Activated CD4-positive, CD25-positive, alpha-beta regulatory T cell (primary cell): ENCODE data around the gene SLC39A6.
"Not testable (repeated sequence)": the region's sequence is repeated elsewhere in the genome, so short reads cannot be mapped to it uniquely, and the experiment has no call there.

Source experiments
- DNase-seq, 4 experiments: peaks; one replicate each; lab custom pipeline; 2025; lab: John Stamatoyannopoulos, UW

Gene SLC39A6

GRCh38 chr18:36135264-36135663 is 6.1 kb upstream of the SLC39A6 start:
- no peak for DNase-seq

- no peak for DNase-seq
Observed at GRCh38 chr18:36132756-36133155, 3.6 kb upstream of the SLC39A6 start.

- no peak for DNase-seq
Observed at GRCh38 chr18:36131692-36132483, 2.7 kb upstream of the SLC39A6 start.

GRCh38 chr18:36130883-36131653 is 1.9 kb upstream of the SLC39A6 start:
- DNase-seq: no peak

- DNase-seq: no peak
Observed at GRCh38 chr18:36130039-36130831, 1.1 kb upstream of the SLC39A6 start.

- peak in 1 of 4 experiments; percentile 43 for DNase-seq
Observed at GRCh38 chr18:36128907-36129299, 237 bp downstream of the SLC39A6 start.

- DNase-seq: no peak
Observed at GRCh38 chr18:36128530-36128870, 640 bp downstream of the SLC39A6 start.

- no peak for DNase-seq
Observed at GRCh38 chr18:36127836-36128529, 1.2 kb downstream of the SLC39A6 start.

- no peak for DNase-seq
Observed at GRCh38 chr18:36126668-36127067, 2.5 kb downstream of the SLC39A6 start.

- no peak for DNase-seq
Observed at GRCh38 chr18:36124841-36125240, 4.3 kb downstream of the SLC39A6 start.

- DNase-seq: no peak
Observed at GRCh38 chr18:36120297-36120696, 8.8 kb downstream of the SLC39A6 start.

GRCh38 chr18:36116771-36117170 is 12.4 kb downstream of the SLC39A6 start:
- DNase-seq: not testable (repeated sequence)

GRCh38 chr18:36114738-36115137 is 14.4 kb downstream of the SLC39A6 start:
- DNase-seq: no peak

- no peak for DNase-seq
Observed at GRCh38 chr18:36114251-36114650, 14.9 kb downstream of the SLC39A6 start.

- no peak for DNase-seq
Observed at GRCh38 chr18:36112302-36112701, 16.8 kb downstream of the SLC39A6 start.

GRCh38 chr18:36109737-36110136 is 19.4 kb downstream of the SLC39A6 start:
- no peak for DNase-seq

- DNase-seq: no peak
Observed at GRCh38 chr18:36108601-36109000, 20.5 kb downstream of the SLC39A6 start.

GRCh38 chr18:36108196-36108595 is 20.9 kb downstream of the SLC39A6 start:
- no peak for DNase-seq

GRCh38 chr18:36107477-36107876 is 21.7 kb downstream of the SLC39A6 start:
- DNase-seq: no peak

GRCh38 chr18:36104749-36105148 is 24.4 kb downstream of the SLC39A6 start:
- no peak for DNase-seq

- DNase-seq: no peak
Observed at GRCh38 chr18:36101943-36102342, 27.2 kb downstream of the SLC39A6 start.

- no peak for DNase-seq
Observed at GRCh38 chr18:36099311-36099710, 29.8 kb downstream of the SLC39A6 start.
